Fibroblast of skin of right quadriceps (primary cell): ENCODE measurements around the gene GPS1.

Source experiments
- DNase-seq: peaks from one replicate; pipeline ENCODE4 v3.0.0-alpha.2; 2013

Gene GPS1

DNA sequence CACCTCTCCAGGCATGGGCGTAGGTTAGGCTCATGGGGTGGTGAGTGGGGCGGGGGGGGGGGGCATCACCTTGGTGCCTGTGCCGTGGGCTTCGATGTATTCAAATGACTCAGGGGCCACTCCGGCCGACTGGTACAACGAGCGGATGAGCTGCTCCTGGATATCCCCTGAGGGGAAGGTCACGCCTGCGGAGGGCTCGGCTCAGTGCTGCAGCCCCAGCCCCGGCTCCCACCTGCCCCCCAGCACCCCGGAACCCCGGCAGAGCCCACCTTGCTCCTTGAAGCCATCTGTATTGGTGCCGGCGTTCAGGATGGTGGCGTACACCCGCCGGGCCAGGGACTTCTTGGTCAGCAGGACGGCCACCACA, 40.9 kb downstream of the GPS1 start:
- DNase-seq, result no peak

DNA sequence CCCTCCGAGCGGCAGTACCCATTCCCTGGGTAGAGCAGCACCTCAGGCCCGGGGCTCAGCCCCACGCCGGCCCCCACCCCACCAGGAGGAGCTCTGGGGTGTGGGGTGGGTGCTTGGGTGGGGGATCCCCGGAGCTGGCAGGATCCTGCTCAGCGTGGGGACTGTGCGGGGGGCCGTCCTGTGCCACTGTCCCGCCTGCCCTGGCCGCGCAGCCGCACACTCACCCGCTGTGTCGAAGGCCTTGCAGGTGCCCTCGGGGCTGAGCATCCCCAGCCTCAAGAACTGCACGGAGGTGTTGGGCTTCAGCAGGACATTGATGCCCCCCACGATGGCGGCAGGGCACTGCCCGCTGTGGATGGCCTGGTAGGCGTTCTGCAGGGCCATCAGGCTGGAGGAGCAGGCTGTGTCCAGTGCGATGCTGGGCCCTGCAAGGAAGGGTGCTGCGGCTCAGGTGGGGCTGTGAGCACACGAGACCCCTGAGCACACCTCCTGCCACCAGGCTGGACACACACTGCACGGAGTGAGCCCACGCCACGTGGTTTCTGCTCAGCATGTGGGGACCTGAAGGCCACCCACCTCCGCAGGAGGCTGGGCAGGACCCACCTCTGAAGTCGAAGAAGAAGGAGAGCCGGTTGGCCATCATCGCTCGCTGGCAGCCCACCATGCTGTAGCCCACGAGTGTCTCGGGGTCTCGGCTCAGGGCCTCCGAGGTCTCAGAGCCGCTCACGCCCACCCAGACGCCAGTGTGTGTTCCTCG, 41.5 kb downstream of the GPS1 start:
- no peak for DNase-seq

DNA sequence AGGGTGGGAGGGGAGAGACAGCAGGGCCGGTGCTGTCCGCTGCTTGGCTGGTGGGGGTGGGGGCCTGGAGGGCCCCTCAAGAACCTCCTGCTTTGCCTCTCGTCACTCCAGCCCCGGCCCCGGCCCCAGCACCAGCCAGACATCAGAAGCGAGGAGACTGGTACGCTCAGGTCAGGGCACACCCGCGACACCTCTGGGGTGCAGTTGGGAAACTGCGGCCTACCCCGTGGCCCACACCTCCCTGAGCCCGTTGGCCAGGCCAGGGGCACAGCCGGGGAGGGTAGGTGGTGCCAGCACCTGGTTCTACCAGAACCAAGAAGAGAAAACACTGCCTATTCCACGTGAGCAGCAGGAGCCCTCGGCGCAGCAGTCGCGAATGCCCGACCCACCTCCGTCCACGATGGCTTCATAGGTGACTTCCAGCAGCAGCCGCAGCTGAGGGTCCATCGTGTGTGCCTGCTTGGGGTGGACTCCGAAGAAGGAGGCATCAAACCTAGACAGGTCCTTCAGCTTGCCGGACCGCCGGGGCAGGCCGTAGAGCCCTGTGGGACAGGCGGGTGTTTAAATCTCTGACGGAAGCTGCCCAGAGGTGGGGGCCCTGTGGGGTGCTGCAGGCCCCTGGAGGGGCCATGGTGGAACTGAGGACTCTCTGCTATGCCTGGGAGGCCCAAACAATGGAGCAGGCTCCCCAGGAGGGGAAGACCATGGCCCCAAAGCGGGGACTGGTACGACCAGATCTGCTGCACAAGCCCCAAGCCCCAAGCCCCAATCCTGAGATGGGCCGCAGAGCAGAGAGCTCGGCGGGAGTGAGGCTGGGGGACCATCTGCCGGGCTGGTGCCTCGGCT, 43.5 kb downstream of the GPS1 start:
- DNase-seq, result no peak

- DNase-seq, result no peak
Measured at GRCh38 chr17:82095777-82096708, 44.3 kb downstream of the GPS1 start.

- no peak for DNase-seq
Measured at GRCh38 chr17:82096709-82097183, 45.0 kb downstream of the GPS1 start.

DNA sequence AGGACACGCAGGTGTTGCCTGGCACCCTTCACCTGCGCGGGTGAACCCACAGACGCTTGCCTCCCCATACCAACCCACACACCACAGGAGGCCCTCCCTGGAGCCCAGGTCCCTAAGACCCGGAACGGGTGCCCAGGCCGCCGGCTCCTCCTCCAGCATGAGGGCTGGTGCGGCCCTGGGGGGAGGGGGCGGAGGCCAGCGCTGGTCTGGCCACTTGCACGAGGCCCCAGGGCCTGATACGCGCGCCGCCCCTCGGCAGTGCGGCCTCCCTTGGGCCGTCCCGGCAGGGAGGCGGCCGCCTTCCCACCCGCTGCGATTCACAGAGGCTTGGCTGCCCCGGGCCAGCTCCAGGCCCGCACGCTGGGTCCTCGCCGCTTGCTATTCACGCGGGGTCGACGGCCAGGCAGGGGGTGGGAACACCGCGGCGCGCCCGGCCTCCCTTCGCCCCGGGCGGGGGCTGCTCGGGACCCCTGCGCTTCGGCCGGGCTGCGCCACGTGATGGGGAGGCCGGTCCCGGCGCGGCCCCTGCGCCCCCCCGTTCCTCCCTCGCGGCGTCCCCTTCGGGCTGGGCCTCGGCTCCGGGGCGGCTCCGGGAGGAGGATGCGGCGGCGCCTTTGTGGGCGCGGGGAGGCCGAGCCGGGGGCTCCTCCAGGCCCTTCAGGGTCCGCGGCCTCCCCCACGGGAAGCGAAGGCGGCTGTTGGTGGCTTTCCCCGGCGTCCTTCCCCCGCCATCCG, 45.7 kb downstream of the GPS1 start:
- peak; percentile 20 for DNase-seq

DNA sequence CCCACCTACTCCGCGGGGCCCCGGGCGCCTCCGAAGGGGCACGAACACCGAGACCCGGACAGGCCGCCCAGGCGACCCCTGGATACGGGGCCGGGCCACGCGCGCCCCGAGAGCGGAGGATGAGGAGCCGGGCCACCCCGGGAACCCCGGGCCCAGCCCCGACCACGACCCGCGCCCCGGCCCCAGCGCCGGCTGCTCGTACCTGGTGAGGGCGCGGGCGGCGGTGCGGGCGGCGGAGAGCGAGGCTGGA, 46.1 kb downstream of the GPS1 start:
- DNase-seq, result no peak

GRCh38 chr17:82098169-82098938, 46.7 kb downstream of the GPS1 start, which contains the start of gene FASN:
Gene FASN, minus strand, starts transcription at chr17:82098236. Its CDS starts 1,791 bp downstream, at chr17:82096445.
- DNase-seq, result peak; percentile 97

GRCh38 chr17:82098939-82099763, 47.5 kb downstream of the GPS1 start:
- no peak for DNase-seq

- no peak for DNase-seq
Measured at GRCh38 chr17:82100502-82101298, 49.0 kb downstream of the GPS1 start.

DNA sequence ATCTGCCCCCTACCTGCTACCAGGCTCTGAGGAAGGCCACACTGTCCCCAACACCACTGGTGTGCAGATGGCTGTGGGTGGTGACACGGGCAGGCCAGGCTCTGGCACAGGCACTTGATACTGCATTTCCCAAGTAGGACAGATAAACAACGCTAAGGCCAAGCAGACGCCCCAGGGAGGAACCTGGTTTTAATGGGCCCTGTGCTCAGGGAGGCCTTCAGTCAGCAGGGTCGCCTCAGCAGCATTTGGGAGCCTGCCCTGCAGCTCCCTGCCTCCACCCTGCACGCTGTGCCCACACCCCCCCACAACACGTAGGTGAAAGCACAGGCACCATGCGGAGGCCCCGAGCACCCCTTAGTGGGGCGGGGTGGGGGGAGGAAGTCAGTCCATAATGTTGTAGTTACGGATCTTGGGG, 49.6 kb downstream of the GPS1 start:
- DNase-seq, result no peak

DNA sequence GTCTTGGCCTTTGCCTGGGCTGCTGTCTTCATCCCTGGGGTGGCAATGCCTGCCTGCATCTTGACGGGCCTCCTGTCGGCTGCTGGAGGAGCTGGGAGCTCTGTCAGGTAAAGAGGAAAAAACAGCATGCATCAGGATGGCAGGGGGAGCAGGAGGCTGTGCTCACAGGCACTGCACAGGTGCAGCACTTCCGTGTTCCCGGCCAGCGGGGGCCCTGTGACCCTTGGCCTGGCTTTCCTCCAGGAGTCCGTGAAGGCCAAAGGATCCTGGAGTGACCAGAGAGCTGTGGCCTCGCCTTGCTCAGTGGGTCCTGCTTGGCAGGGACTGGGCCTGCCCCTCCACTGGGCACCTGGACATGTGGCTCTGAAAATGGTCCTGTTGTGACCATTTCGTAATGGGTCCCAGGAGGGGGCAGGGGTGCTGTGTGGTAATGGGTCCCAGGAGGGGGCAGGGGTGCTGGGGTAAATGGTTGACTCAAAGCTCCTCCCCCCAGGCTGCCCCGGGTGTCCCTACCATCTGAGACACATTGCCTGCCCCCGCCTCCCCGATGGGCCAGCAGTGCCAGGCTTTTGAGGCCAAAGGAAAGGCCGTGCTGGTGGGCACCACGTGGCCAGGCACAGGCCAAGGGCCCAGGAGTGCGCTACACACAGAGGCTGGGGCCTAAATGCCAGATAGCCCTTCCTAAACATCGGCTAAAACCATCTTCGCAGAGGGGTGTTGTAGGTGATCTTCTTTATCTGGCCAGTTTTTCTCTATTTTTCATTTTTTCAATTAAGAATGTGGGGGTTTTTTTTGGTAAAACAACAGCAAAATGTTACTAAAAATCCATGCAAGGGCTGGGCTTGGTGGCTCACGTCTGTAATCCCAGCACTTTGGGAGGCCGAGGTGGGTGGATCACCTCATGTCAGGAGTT, 50.3 kb downstream of the GPS1 start:
- DNase-seq, result no peak

DNA sequence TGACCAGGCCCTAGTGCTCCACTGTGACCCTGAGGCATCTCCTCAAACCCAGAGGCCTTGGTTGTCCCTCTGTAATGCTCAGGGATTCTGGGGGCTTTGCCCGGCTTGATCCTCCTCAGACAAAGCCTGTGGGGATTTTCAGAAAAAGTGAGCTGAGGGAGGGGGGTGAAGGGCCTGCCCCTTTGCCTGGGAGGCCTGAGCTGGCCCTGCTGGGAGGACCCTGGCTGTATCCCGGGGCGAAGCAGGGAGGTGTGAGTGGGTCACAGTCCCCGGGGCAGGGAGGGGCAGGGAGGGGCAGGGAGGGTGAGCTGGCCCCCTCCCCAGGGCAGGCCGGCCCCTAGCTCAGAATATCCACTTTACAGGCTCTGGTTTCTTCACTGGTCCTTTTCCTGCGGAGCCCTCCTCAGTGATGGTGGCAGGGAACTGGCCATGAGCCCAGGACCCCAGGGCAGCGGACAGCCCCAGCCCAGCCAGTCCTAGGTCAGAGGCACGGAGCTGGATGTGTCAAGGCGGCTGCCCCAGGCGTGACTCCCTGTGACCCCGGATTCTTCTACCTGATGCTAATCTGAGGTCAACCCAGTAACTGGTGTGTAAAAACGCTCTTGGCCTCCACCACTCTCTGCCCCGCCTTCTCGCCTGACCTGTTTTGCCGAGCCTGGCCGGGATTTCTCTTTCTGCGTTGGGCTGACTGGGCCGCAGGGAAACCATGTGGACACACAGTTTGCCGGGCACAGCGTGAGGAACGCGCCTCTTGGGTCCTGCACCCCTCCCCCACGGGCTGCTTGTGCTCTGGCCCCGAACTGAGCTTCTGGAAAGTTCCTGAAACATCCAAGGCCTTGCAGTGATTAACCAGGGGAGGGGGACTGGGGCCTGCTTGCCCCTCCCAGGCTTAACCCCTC, 52.1 kb downstream of the GPS1 start:
- DNase-seq, result no peak

- DNase-seq, result no peak
Measured at GRCh38 chr17:82104797-82105416, 53.2 kb downstream of the GPS1 start.

GRCh38 chr17:82105417-82105881, 53.8 kb downstream of the GPS1 start:
- DNase-seq, result no peak

- peak; percentile 37 for DNase-seq
Measured at GRCh38 chr17:82105882-82106687, 54.4 kb downstream of the GPS1 start.
